ENCODE measurements around the gene EIF2AK2.

EIF2AK2 gene

GRCh38 chr2:37098416-37099118 is 58.2 kb downstream of the EIF2AK2 start:
- no peak for DNase-seq

- no peak for DNase-seq
Measured at GRCh38 chr2:37096568-37096967, 60.2 kb downstream of the EIF2AK2 start.

- no peak for DNase-seq
Measured at GRCh38 chr2:37091873-37092272, 64.9 kb downstream of the EIF2AK2 start.

- DNase-seq: no peak
Measured at GRCh38 chr2:37090019-37090477, 66.7 kb downstream of the EIF2AK2 start.

GRCh38 chr2:37085731-37086147 is 71.0 kb downstream of the EIF2AK2 start:
- no peak for DNase-seq

- no peak for DNase-seq
Measured at GRCh38 chr2:37084797-37085196, 72.0 kb downstream of the EIF2AK2 start.

- peak; percentile 94 for DNase-seq
Measured at GRCh38 chr2:37083873-37084794, 72.6 kb downstream of the EIF2AK2 start, which contains the start of the genes GPATCH11 and HEATR5B. Gene GPATCH11 (plus strand): TSS chr2:37084518. CDS start chr2:37088382, 3,864 bp downstream. Gene HEATR5B (minus strand): TSS chr2:37084372. CDS start chr2:37083414, 958 bp downstream.

- DNase-seq: no peak
Measured at GRCh38 chr2:37080689-37081088, 76.1 kb downstream of the EIF2AK2 start.

- DNase-seq: no peak
Measured at GRCh38 chr2:37080266-37080665, 76.5 kb downstream of the EIF2AK2 start.

GRCh38 chr2:37070931-37071330 is 85.8 kb downstream of the EIF2AK2 start:
- no peak for DNase-seq

GRCh38 chr2:37068686-37069085 is 88.1 kb downstream of the EIF2AK2 start:
- DNase-seq: no peak

- DNase-seq: no peak
Measured at GRCh38 chr2:37061776-37062175, 95.0 kb downstream of the EIF2AK2 start.

GRCh38 chr2:37061013-37061711 is 95.6 kb downstream of the EIF2AK2 start:
- no peak for DNase-seq

- no peak for DNase-seq
Measured at GRCh38 chr2:37060446-37060845, 96.3 kb downstream of the EIF2AK2 start.

- no peak for DNase-seq
Measured at GRCh38 chr2:37059841-37060240, 96.9 kb downstream of the EIF2AK2 start.

GRCh38 chr2:37052600-37053332 is 104.0 kb downstream of the EIF2AK2 start:
- DNase-seq: no peak
